Measurements from ENCODE around the gene VAV2.

VAV2 gene

GRCh38 chr9:133982971-133983720 is 9.0 kb downstream of the VAV2 start:
- DNase-seq (ENCODE audit: low read depth): no peak
- no peak overlapping the region for H3K4me3 ChIP-seq (ENCODE audit: low read length)
- no peak for TF ChIP-seq CTCF (IDR thresholded peaks at IDR 0.05; ENCODE audit: insufficient read depth, low read depth, low read length, missing control alignments)

DNA sequence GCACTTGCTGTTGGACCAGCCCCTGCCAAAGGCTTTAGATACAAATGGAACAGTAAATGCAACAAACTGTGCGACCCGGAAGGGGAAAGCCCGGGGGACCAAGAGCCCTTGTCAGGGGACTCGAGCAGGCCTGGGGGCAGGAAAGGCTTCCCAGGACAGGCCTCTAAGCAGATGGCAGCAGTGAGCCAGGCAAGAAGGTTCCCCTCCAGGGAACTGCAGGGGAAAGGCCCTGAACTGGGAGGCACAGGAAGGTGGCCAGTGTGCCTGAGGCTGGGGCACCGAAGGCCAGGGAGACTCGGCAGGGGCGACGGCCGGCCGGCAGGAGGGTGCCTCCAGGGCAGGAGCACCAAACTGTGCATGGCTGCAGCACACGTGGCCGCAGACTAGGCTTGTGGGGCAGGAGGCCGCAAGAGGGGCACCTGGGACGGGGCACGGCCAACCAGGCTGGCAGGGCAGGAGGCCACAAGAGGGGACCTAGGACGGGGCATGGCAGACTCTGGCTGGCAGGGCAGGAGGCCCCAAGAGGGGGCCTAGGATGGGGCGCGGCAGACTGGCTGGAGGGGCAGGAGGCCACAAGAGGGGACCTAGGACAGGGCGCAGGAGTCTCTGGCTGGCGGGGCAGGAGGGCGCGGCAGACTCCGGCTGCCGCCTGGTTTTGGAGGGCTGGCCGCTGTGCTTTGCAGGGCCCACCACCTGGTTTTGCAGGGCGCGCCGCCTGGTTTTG is 10.0 kb downstream of the VAV2 start:
- no peak for DNase-seq (ENCODE audit: low read depth)
- no peak for TF ChIP-seq CTCF (IDR thresholded peaks at IDR 0.05; ENCODE audit: insufficient read depth, low read depth, low read length, missing control alignments)
- H3K4me3 ChIP-seq (ENCODE audit: low read length): no peak overlapping the region

- no peak for DNase-seq (ENCODE audit: low read depth)
- no peak for TF ChIP-seq CTCF (IDR thresholded peaks at IDR 0.05; ENCODE audit: insufficient read depth, low read depth, low read length, missing control alignments)
- no peak overlapping the region for H3K4me3 ChIP-seq (ENCODE audit: low read length)
These were observed 10.6 kb downstream of the VAV2 start for GRCh38 chr9:133981589-133981957.

- TF ChIP-seq CTCF (IDR thresholded peaks at IDR 0.05; ENCODE audit: insufficient read depth, low read depth, low read length, missing control alignments): no peak
These were observed 11.1 kb downstream of the VAV2 start for GRCh38 chr9:133980864-133981588.

DNA sequence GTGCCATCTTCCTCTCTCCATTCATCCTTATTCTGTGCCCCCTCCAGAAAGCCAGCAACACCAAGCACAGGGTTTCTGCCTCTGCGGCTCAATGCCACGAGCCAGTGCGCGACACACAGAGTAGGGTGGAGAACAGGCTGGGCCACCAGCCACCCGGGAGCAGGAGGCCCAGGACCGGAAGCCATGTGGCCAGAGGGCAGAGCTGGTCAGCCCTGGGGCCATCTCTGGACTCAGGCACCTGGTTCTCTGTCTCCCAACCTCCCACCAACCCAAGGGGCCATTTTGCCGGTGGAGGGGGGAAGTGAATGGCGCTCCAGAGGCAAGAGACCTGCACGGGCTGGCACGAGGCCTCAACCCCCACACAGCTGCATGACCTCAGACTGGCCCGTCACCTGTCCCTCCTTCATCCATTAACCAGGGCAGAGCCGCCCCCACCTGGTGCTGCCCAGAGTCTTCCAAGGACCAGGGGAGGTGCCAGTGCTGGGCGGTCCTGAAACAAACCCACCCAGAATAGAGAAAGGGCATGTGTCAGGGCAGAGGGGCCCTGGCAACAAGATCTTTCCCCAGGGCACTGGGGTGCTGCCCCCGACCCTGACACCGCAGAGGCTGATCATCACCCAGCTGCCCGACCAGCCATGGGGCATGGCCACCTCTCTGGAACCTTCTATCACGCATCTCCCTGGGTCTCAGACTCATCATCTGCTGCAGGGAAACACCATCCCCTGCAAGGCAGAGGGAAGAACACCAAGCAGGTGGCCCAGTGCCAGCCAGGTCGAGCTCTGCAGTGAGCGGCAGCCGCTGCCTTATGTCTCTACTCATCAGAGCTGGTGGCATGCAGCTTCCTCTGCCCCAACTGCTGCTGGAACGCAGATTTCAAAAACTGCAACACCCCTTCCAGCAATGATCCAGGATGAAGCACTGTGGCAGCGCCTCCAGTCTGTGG is 11.9 kb downstream of the VAV2 start:
- no peak for TF ChIP-seq CTCF (IDR thresholded peaks at IDR 0.05; ENCODE audit: insufficient read depth, low read depth, low read length, missing control alignments)
- no peak overlapping the region for H3K4me3 ChIP-seq (ENCODE audit: low read length)
- DNase-seq (ENCODE audit: low read depth): no peak

More at GRCh38 chr9:133980864-133981588, 11.1 kb downstream of the VAV2 start:
- DNase-seq (ENCODE audit: low read depth): no peak
- H3K4me3 ChIP-seq (ENCODE audit: low read length): no peak overlapping the region

DNA sequence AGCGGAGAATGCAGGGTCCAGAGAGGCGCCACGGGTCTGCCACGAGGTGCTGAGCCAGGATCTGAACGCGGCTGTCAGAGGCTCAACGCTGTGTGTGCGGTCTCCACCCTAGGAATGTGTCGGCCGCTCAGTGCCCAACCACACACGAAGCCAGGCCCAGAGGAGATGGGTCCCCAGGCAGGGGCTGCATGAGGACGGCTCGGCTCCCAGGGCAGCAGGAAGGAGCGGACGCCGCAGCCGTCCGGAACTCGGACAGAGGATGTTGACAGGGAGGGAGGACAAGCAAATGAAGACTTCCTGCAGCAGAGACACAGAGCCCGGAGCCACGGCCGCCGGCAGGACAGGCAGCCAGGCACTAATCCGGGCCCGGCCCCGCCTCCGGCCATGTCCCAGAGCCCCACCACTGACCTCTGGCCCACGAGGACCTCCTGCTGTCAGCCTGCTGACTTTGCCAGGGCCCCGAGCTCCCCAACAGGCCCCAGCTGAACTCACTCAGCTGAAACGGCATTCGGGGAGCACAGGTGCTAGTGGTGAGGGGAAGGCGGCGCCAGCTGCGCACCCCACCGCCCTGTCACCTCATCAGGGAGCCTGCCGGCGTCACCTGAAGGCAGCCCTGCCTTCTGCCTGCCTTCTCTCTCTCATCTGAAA is 12.7 kb downstream of the VAV2 start:
- no peak for TF ChIP-seq CTCF (IDR thresholded peaks at IDR 0.05; ENCODE audit: insufficient read depth, low read depth, low read length, missing control alignments)
- H3K4me3 ChIP-seq (ENCODE audit: low read length): no peak overlapping the region
- no peak for DNase-seq (ENCODE audit: low read depth)
